Measurements from ENCODE around the gene AP1M1.

AP1M1 gene

DNA sequence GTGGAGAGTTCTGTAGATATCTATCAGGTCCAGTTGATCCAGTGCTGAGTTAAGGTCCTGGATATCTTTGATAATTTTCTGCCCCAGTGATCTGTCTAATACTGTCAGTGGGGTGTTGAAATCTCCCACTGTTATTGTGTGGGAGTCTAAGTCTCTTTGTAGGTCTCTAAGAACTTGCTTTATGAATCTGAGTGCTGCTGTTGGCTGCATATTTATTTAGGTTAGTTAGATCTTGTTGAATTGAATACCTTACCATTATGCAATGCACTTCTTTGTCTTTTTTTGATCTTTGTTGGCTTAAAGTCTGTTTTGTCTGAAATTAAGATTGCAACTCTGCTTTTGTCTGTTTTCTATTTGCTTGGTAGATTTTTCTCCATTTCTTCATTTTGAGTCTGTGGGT is 15.4 kb downstream of the AP1M1 start:
- Histone ChIP-seq H3K27me3 (ENCODE audit: insufficient read depth, poor library complexity, severe bottlenecking) (no peaks in the 10 kb centered on the region), H3K27ac (replicated peaks) (no peak overlapping the region), H3K4me3 (replicated peaks; ENCODE audit: insufficient read depth, low read length) (no peak overlapping the region)
- TF ChIP-seq GABPA (IDR thresholded peaks at IDR 0.05; ENCODE audit: low read depth) (no peak), SPI1 (IDR thresholded peaks at IDR 0.05; ENCODE audit: borderline replicate concordance, low read depth) (no peak), POLR2AphosphoS5 (IDR thresholded peaks at IDR 0.05; ENCODE audit: low read depth) (no peak)
- TF ChIP-seq, protein P1, sequence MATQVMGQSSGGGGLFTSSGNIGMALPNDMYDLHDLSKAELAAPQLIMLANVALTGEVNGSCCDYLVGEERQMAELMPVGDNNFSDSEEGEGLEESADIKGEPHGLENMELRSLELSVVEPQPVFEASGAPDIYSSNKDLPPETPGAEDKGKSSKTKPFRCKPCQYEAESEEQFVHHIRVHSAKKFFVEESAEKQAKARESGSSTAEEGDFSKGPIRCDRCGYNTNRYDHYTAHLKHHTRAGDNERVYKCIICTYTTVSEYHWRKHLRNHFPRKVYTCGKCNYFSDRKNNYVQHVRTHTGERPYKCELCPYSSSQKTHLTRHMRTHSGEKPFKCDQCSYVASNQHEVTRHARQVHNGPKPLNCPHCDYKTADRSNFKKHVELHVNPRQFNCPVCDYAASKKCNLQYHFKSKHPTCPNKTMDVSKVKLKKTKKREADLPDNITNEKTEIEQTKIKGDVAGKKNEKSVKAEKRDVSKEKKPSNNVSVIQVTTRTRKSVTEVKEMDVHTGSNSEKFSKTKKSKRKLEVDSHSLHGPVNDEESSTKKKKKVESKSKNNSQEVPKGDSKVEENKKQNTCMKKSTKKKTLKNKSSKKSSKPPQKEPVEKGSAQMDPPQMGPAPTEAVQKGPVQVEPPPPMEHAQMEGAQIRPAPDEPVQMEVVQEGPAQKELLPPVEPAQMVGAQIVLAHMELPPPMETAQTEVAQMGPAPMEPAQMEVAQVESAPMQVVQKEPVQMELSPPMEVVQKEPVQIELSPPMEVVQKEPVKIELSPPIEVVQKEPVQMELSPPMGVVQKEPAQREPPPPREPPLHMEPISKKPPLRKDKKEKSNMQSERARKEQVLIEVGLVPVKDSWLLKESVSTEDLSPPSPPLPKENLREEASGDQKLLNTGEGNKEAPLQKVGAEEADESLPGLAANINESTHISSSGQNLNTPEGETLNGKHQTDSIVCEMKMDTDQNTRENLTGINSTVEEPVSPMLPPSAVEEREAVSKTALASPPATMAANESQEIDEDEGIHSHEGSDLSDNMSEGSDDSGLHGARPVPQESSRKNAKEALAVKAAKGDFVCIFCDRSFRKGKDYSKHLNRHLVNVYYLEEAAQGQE (IDR thresholded peaks at IDR 0.05; ENCODE audit: insufficient replicate concordance, low read depth), result no peak
- TF ChIP-seq, protein P2, sequence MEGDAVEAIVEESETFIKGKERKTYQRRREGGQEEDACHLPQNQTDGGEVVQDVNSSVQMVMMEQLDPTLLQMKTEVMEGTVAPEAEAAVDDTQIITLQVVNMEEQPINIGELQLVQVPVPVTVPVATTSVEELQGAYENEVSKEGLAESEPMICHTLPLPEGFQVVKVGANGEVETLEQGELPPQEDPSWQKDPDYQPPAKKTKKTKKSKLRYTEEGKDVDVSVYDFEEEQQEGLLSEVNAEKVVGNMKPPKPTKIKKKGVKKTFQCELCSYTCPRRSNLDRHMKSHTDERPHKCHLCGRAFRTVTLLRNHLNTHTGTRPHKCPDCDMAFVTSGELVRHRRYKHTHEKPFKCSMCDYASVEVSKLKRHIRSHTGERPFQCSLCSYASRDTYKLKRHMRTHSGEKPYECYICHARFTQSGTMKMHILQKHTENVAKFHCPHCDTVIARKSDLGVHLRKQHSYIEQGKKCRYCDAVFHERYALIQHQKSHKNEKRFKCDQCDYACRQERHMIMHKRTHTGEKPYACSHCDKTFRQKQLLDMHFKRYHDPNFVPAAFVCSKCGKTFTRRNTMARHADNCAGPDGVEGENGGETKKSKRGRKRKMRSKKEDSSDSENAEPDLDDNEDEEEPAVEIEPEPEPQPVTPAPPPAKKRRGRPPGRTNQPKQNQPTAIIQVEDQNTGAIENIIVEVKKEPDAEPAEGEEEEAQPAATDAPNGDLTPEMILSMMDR (IDR thresholded peaks at IDR 0.05; ENCODE audit: insufficient read depth, low read length), result no peak
- DNase-seq (ENCODE audit: low read depth in 1 of 2, low spot score in 1 of 2), result no peak

DNA sequence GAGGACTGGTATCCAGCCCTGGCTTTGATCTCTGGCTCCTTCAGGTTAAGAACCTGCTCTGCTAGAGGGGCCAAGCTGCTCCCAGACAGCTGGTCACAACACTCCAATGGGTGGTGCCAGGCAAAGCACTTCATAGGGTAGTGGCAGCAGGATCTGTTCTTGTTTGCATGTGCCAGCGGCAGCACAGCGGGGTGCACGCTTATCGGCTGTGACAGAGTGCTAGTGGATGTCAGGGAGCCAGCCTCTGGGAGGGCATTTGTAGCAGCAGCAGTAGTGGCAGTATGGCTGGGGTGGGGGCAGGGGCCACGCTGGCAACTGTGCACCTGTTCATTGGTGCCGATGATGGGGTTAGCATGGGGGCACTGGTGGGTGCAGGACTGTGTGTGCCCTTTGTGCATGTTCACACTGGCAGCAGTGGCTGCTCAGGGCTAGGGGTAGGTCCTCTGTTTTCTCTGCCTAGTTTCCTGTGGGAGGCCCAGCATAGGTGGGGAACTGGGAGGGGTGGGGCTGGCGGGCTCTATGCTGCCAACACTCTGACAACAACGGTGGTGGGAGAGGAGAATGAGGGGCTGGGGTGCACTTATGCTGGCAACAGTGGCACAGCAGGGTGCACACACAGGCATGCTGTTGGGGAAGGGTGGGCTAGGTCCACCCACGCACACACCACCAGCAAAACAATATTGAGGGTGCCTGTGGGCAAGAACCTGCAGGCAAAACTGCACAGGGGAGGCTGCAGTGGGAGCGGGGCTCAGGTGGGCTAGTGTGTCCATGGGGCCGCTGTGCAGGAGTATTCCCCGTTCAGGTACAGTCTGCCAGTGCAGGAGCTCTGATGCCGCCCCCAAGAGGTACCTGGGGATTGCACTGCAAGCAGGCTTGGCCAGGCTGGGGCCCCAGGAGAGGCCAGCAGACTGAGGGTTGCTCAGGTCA is 19.3 kb downstream of the AP1M1 start:
- TF ChIP-seq, protein P2 (IDR thresholded peaks at IDR 0.05; ENCODE audit: insufficient read depth, low read length), result no peak
- TF ChIP-seq SPI1 (IDR thresholded peaks at IDR 0.05; ENCODE audit: borderline replicate concordance, low read depth) (no peak), GABPA (IDR thresholded peaks at IDR 0.05; ENCODE audit: low read depth) (no peak), POLR2AphosphoS5 (IDR thresholded peaks at IDR 0.05; ENCODE audit: low read depth) (no peak)
- TF ChIP-seq, protein P1 (IDR thresholded peaks at IDR 0.05; ENCODE audit: insufficient replicate concordance, low read depth), result no peak
- Histone ChIP-seq H3K27ac (replicated peaks) (no peak overlapping the region), H3K4me3 (replicated peaks; ENCODE audit: insufficient read depth, low read length) (no peak overlapping the region), H3K27me3 (ENCODE audit: insufficient read depth, poor library complexity, severe bottlenecking) (no peaks in the 10 kb centered on the region)
- no peak for DNase-seq (ENCODE audit: low read depth in 1 of 2, low spot score in 1 of 2)

DNA sequence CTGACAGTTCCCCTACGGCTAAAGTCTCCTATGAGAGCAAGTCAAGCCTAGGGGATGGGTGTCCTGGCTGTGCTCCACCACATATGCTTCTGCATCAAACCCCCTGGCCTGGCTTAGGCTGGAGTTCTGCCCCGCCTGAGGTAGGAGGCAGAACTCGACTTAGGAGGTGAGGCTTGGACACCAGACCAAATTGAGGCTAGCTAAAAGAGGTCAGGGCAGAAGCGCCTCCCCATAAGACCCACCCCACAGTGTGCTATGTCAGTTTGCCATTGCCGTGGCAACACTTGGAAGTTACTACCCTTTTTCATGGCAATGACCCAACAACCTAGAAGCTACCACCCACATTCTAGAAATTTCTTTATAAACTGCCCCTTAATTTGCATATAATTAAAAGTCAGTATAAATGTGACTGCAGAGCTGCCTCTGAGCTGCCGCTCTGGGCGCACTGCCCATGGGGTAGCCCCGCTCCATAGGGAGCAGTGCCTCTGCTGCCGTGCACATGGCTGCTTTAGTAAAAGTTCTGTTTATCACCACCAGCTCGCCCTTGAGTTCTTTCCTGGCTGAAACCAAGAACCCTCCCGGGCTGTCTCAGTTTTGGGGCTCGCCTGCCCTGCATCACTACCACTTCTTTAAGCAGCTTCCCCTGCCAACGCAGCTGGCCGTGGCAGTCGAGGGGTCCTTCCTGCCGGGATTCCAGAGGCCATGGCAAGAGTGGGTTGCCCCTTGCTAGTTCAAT is 20.2 kb downstream of the AP1M1 start:
- Histone ChIP-seq H3K4me3 (replicated peaks; ENCODE audit: insufficient read depth, low read length) (no peak overlapping the region), H3K27me3 (ENCODE audit: insufficient read depth, poor library complexity, severe bottlenecking) (no peaks in the 10 kb centered on the region), H3K27ac (replicated peaks) (no peak overlapping the region)
- no peak for DNase-seq (ENCODE audit: low read depth in 1 of 2, low spot score in 1 of 2)
- TF ChIP-seq, protein P1 (IDR thresholded peaks at IDR 0.05; ENCODE audit: insufficient replicate concordance, low read depth), result no peak
- TF ChIP-seq SPI1 (IDR thresholded peaks at IDR 0.05; ENCODE audit: borderline replicate concordance, low read depth) (no peak), POLR2AphosphoS5 (IDR thresholded peaks at IDR 0.05; ENCODE audit: low read depth) (no peak)
- TF ChIP-seq, protein P2 (IDR thresholded peaks at IDR 0.05; ENCODE audit: insufficient read depth, low read length), result no peak
